Cardiac fibroblast (primary cell): ENCODE data around the gene DTYMK.
A peak's percentile ranks its signal among the peaks of the same experiment; 100 is the strongest.

Experiments used
- DNase-seq, 2 donors: peaks; one replicate each; pipeline versions ENCODE4 v3.0.0 to v3.0.0-alpha.2; 2010; ENCODE audit warnings: low read depth in 2 of 2
- H3K4me3 ChIP-seq, 2 donors: replicated peaks in 1 of 2; 1 replicate in 1 of 2; 2 replicates in 1 of 2; pipeline ENCODE4 v1.5.1; 2011; ENCODE audit warnings: low read depth in 2 of 2, low read length in 2 of 2, mild to moderate bottlenecking in 2 of 2, moderate library complexity in 1 of 2
- CTCF ChIP-seq: IDR thresholded peaks from one replicate; pipeline ENCODE4 v1.5.1; 2011; ENCODE audit warnings: low read depth, mild to moderate bottlenecking, low read length, inconsistent platforms

DTYMK gene

GRCh38 chr2:241724259-241724974 lies 37.8 kb upstream of the DTYMK start:
- DNase-seq = no peak
- peak; percentile 29 for TF ChIP-seq CTCF
- H3K4me3 ChIP-seq = no peak overlapping the region

- no peak overlapping the region for H3K4me3 ChIP-seq
- DNase-seq = no peak
- TF ChIP-seq CTCF = no peak
Measured at GRCh38 chr2:241722896-241723454, 36.4 kb upstream of the DTYMK start.

GRCh38 chr2:241721852-241722251 lies 35.2 kb upstream of the DTYMK start:
- TF ChIP-seq CTCF = no peak
- no peak for DNase-seq
- no peak overlapping the region for H3K4me3 ChIP-seq

GRCh38 chr2:241720560-241720959 lies 33.9 kb upstream of the DTYMK start:
- TF ChIP-seq CTCF = no peak
- no peak overlapping the region for H3K4me3 ChIP-seq
- no peak for DNase-seq

- no peak overlapping the region for H3K4me3 ChIP-seq
- DNase-seq = no peak
- no peak for TF ChIP-seq CTCF
Measured at GRCh38 chr2:241720099-241720498, 33.5 kb upstream of the DTYMK start.

- DNase-seq = no peak
- no peak overlapping the region for H3K4me3 ChIP-seq
- no peak for TF ChIP-seq CTCF
Measured at GRCh38 chr2:241719093-241719492, 32.5 kb upstream of the DTYMK start.
